ENCODE measurements around the gene PCDH11Y.
"Not testable (repeated sequence)": the region's sequence is repeated elsewhere in the genome, so short reads cannot be mapped to it uniquely, and the experiment has no call there.

PCDH11Y gene, protein sequence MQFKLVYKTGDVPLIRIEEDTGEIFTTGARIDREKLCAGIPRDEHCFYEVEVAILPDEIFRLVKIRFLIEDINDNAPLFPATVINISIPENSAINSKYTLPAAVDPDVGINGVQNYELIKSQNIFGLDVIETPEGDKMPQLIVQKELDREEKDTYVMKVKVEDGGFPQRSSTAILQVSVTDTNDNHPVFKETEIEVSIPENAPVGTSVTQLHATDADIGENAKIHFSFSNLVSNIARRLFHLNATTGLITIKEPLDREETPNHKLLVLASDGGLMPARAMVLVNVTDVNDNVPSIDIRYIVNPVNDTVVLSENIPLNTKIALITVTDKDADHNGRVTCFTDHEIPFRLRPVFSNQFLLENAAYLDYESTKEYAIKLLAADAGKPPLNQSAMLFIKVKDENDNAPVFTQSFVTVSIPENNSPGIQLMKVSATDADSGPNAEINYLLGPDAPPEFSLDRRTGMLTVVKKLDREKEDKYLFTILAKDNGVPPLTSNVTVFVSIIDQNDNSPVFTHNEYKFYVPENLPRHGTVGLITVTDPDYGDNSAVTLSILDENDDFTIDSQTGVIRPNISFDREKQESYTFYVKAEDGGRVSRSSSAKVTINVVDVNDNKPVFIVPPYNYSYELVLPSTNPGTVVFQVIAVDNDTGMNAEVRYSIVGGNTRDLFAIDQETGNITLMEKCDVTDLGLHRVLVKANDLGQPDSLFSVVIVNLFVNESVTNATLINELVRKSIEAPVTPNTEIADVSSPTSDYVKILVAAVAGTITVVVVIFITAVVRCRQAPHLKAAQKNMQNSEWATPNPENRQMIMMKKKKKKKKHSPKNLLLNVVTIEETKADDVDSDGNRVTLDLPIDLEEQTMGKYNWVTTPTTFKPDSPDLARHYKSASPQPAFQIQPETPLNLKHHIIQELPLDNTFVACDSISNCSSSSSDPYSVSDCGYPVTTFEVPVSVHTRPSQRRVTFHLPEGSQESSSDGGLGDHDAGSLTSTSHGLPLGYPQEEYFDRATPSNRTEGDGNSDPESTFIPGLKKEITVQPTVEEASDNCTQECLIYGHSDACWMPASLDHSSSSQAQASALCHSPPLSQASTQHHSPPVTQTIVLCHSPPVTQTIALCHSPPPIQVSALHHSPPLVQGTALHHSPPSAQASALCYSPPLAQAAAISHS (N-terminal part only)
- long read RNA-seq, result 0 reads

DNA sequence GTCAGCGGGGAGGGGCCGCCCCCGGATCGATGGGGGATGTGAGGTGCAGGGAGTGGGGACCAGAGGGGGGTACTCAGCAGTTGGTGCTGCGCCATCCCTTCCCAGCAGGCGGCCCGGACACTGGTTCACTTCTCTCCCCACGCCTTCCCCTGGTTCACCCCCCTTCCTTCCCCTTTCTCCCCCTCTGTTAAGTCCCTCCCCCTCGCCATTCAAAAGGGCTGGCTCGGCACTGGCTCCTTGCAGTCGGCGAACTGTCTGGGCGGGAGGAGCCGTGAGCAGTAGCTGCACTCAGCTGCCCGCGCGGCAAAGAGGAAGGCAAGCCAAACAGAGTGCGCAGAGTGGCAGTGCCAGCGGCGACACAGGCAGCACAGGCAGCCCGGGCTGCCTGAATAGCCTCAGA is at the start of gene PCDH11Y:
Gene PCDH11Y (plus strand): TSS at position 240 of the 400 bp plus-strand sequence. CDS start 56,804 bp downstream, outside the sequence.
- not testable (repeated sequence) for H3K27ac ChIP-seq (replicated peaks); H3K4me3 ChIP-seq (replicated peaks; ENCODE audit: insufficient read depth, low read length); H3K27me3 ChIP-seq (ENCODE audit: insufficient read depth, poor library complexity, severe bottlenecking); DNase-seq (ENCODE audit: low read depth in 1 of 2, low spot score in 1 of 2)

DNA sequence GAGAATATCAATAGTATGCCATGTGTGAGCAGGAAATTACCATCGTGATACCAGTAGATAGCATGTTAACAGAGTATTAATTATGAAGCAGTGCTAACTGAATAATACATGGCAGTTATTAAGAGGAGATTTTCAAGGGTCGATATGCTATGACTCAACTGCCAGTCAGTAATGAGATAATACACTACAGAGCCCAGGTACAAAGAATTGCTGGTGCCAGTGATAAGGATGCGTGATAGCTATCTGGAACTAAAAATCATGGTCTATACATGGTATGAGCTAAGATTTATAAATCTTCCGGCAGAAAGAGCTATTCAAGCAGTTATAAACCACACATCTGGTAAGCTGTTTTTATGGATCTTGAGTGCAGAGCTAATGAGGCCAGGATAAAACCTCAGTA is 32.2 kb upstream of the PCDH11Y start:
- not testable (repeated sequence) for H3K27ac ChIP-seq (replicated peaks); DNase-seq (ENCODE audit: low read depth in 1 of 2, low spot score in 1 of 2); H3K27me3 ChIP-seq (ENCODE audit: insufficient read depth, poor library complexity, severe bottlenecking); H3K4me3 ChIP-seq (replicated peaks; ENCODE audit: insufficient read depth, low read length)

DNA sequence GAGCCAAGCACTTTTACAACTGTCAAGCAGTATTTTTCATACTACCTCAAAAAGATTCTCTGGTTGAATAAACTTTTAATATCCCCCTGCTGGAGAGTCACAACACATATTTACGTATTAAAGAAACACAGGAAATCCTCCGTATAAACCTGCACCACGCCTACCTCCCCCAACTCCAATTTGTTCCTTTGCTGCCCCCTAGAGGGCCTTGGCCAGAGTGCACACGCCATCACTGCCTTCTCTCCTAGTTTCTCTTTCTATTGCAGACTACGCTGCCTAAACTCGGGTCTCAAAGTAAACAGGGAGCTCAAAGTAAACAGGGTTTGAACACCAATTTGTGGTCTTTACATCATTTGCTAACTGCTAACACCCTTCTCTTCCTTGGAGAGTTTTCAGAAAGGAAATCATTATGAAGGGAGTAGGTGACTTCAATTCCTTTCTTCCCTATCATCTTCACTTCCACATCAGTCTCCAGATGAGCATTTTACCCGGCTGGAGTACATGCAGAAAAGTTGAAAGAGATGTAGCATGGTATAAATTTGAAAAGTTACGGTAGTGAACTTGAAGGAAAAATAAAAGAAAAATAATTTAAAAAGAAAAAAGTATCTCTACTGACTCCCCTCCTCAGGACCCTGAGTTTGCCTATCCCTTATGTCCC is 8.2 kb upstream of the PCDH11Y start:
- not testable (repeated sequence) for H3K4me3 ChIP-seq (replicated peaks; ENCODE audit: insufficient read depth, low read length); H3K27me3 ChIP-seq (ENCODE audit: insufficient read depth, poor library complexity, severe bottlenecking); DNase-seq (ENCODE audit: low read depth in 1 of 2, low spot score in 1 of 2); H3K27ac ChIP-seq (replicated peaks)

DNA sequence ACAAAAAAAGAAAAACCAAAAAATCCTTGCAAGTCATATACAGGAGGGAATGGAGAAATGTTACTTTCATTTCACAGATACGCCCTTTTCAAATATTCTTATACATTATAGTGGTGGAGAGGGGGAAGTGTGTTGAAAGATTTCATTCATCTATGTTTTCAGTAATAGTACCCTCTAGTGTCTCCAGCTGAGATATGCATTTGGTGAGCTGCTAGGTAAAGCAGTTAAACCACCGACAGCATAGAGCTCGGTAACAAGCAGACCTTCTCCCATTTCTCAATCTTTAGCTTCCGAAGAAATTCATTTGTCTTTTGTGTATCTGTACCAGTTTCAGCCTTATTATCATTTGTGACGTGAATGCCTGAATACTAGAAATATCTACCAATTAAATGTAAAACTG is 5.2 kb upstream of the PCDH11Y start:
- DNase-seq (ENCODE audit: low read depth in 1 of 2, low spot score in 1 of 2), result not testable (repeated sequence)

DNA sequence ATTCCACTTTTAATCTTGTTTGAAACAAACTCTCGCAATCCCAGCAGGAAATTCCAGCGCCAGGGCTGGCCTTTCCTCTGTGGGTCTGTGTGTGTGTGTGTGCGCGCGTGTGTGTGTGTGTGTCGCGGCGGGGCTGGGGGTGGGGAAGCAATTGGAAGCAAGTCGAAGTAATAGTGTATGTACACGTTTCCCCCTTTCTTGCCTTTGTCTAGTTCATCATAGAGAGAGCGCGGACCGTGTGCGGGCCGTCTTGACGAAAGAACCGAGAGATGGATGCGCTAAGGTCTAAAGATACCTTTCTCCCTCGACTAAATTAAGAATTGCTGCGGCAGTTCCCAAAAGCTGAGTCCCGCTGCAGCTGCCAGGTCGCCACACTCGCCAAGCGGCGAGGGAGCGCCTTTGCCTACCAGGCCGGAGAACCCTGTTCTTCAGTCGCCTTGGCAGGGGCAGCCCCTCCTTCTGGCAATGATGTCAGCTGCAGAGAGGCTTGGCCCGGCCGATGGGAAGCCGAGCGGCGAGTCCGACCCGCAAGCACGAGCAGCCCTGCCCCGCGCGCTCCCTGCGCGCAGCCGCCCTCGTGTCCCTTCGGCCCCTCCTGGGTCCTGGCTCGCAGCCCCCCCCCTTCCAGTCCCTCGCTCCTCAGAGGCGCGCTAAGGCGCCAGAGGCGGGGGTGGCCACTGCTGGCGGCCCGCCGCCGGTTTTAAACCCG is 2.5 kb downstream of the PCDH11Y start:
- not testable (repeated sequence) for H3K27ac ChIP-seq (replicated peaks); H3K4me3 ChIP-seq (replicated peaks; ENCODE audit: insufficient read depth, low read length); DNase-seq (ENCODE audit: low read depth in 1 of 2, low spot score in 1 of 2); H3K27me3 ChIP-seq (ENCODE audit: insufficient read depth, poor library complexity, severe bottlenecking)

More for the DNA sequence above, 5.2 kb upstream of the PCDH11Y start:
- not testable (repeated sequence) for H3K27ac ChIP-seq (replicated peaks); H3K27me3 ChIP-seq (ENCODE audit: insufficient read depth, poor library complexity, severe bottlenecking); H3K4me3 ChIP-seq (replicated peaks; ENCODE audit: insufficient read depth, low read length)

DNA sequence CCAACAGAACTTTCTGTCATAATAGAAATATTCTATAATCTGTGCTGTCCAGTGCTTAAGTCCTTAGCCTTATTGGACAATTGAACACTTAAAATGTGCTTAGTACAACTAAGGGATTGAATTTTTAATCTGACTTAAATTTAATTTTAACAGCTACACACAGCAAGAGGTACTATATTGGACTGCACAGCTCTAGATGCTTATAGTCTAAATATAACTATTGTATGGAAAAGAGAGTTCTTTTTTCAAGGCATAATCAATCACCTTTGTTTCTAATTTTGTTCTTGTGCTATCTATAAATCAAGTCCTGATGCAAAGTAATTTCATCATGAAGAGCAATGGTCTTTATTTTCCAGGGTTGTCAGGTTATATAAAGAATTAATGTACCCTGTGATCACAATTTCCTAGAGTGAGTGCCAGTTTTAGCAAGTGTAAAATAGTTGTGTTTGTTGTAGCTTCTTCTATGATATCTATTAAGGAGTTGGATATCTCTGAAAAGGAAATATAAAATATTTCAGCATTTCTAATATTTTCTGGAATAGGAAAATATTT is 39.0 kb downstream of the PCDH11Y start:
- not testable (repeated sequence) for H3K27me3 ChIP-seq (ENCODE audit: insufficient read depth, poor library complexity, severe bottlenecking); DNase-seq (ENCODE audit: low read depth in 1 of 2, low spot score in 1 of 2); H3K4me3 ChIP-seq (replicated peaks; ENCODE audit: insufficient read depth, low read length); H3K27ac ChIP-seq (replicated peaks)

DNA sequence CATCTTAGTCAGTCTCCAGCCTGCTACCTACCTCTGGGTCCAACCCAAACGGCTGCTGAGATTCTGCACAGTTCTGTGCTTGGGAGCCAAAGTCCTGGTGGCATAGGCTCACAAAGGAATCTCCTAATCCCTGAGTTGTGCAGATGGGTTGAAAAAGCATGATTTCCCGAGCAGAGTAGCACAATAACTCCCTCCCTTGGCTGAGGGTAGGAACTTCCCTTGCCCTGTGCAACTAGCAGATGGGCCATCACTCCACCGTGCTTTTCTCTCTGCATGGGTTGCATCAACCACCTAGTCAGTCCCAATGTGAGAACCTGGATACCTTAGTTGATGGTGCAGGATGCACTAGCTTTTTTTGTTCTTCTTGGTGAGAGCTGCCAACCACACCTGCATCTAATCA is 82.9 kb downstream of the PCDH11Y start:
- not testable (repeated sequence) for H3K4me3 ChIP-seq (replicated peaks; ENCODE audit: insufficient read depth, low read length); DNase-seq (ENCODE audit: low read depth in 1 of 2, low spot score in 1 of 2)

DNA sequence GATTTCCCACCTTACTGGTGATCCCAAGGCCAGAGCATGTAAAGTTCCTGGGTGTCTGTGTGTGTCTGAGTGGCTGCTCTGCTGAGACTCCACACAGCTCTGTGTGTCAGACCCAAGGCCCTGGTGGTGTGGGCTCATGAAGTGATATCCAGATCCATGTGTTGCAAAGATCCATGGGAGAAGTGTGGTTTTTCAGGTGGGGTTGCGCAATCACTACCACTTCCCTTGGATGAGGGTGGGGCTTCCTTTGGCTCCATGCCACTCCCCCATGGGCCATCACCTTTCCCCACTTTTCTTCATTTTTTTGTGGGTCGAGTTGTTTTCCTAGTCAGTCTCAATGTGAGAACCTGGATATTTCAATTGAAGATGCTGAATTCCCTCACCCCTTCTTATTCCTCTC is 182.9 kb downstream of the PCDH11Y start:
- not testable (repeated sequence) for H3K27ac ChIP-seq (replicated peaks); DNase-seq (ENCODE audit: low read depth in 1 of 2, low spot score in 1 of 2); H3K27me3 ChIP-seq (ENCODE audit: insufficient read depth, poor library complexity, severe bottlenecking)

More for the DNA sequence above, 82.9 kb downstream of the PCDH11Y start:
- H3K27ac ChIP-seq (replicated peaks); H3K27me3 ChIP-seq (ENCODE audit: insufficient read depth, poor library complexity, severe bottlenecking): not testable (repeated sequence)

DNA sequence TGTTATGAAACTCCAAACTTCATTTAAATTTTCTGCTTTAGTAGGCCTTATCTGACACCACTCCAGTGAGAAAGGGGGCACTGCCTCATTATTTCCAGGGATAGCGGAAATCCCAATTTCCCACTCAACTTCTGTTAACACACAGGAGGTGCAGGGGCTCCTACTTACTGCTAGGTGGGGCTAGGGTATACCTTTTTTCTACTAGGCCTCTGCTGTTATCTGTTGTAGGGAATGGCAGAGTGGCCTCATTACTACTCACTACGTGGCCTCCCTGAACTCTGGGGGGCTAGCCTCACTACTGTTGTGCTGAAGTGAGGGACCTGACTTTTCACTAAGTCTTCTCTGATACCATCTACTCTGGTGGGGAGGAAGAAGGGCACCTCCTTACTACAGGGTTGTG is 215.0 kb downstream of the PCDH11Y start:
- not testable (repeated sequence) for H3K4me3 ChIP-seq (replicated peaks; ENCODE audit: insufficient read depth, low read length); H3K27me3 ChIP-seq (ENCODE audit: insufficient read depth, poor library complexity, severe bottlenecking); H3K27ac ChIP-seq (replicated peaks); DNase-seq (ENCODE audit: low read depth in 1 of 2, low spot score in 1 of 2)

More for the DNA sequence above, 182.9 kb downstream of the PCDH11Y start:
- H3K4me3 ChIP-seq (replicated peaks; ENCODE audit: insufficient read depth, low read length), result not testable (repeated sequence)

DNA sequence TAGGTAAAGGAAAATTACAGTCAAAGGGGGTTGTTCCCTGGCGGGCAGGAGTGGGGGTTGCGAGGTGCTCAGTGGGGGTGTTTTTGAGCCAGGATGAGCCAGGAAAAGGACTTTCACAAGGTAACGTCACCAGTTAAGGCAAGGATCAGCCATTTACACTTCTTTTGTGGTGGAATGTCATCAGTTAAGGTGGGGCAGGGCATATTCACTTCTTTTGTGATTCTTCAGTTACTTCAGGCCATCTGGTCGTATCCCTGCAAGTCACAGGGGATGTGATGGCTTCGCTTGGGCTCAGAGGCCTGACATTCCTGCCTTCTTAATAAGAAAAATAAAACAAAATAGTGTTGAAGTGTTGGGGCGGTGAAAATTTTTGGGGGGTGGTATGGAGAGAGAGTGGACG is 324.8 kb downstream of the PCDH11Y start:
- H3K27me3 ChIP-seq (ENCODE audit: insufficient read depth, poor library complexity, severe bottlenecking); DNase-seq (ENCODE audit: low read depth in 1 of 2, low spot score in 1 of 2); H3K4me3 ChIP-seq (replicated peaks; ENCODE audit: insufficient read depth, low read length); H3K27ac ChIP-seq (replicated peaks): not testable (repeated sequence)

DNA sequence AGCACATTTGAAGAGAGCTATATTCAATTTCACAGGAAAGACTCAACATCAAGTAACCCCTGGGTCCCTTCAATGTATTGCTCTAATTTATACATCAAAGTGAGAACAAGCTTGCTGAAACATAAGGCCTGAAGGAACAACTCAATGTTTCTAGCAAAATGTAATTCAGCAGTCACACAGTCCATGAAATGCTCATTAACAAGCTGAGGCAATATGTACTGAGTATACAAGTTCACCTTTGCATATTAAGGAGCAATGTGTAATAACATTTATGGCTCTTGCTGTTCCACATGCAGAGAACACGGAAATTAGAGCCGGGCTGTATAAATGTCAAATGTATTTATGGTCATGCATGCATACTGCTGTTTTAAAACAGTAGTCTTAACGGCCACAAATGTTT is 342.1 kb downstream of the PCDH11Y start:
- H3K4me3 ChIP-seq (replicated peaks; ENCODE audit: insufficient read depth, low read length); H3K27me3 ChIP-seq (ENCODE audit: insufficient read depth, poor library complexity, severe bottlenecking); DNase-seq (ENCODE audit: low read depth in 1 of 2, low spot score in 1 of 2); H3K27ac ChIP-seq (replicated peaks): not testable (repeated sequence)

DNA sequence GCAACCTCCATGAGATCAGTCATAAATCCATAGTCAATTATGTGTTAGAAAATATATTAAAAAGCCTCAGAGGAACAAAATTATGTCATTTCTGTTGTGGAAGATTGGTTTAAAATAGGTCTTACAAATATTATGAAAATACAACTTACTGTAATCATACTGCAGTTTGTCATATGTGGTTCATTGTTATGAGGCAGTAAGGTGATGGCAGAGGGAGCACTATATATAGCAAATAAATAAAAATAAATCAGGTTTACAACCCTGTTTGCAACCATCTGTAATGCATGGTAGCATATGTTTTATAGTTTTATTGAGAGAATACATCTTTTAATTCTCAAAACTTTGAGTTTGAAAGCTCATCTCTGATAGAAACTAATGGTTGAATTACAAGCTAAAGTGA is 543.6 kb downstream of the PCDH11Y start:
- H3K4me3 ChIP-seq (replicated peaks; ENCODE audit: insufficient read depth, low read length); H3K27ac ChIP-seq (replicated peaks); H3K27me3 ChIP-seq (ENCODE audit: insufficient read depth, poor library complexity, severe bottlenecking); DNase-seq (ENCODE audit: low read depth in 1 of 2, low spot score in 1 of 2): not testable (repeated sequence)

DNA sequence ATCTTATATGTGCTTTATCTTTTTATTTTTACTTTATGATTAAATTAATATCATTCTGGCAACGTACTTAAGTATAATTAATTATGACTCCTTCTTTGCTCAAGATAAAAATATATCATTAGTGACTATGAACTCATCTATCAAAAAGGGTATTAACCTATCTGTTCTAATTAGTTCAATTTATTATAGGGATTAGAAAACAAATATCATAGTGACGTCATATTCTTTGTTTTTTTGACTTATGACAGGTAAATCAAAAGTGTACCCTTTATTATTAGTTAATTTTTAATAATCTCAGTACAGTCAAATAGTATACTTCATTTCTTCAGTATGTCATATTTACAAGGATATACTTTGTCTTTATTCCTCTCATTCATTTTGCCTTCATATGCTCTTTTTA is 638.5 kb downstream of the PCDH11Y start:
- H3K4me3 ChIP-seq (replicated peaks; ENCODE audit: insufficient read depth, low read length); H3K27ac ChIP-seq (replicated peaks); H3K27me3 ChIP-seq (ENCODE audit: insufficient read depth, poor library complexity, severe bottlenecking); DNase-seq (ENCODE audit: low read depth in 1 of 2, low spot score in 1 of 2): not testable (repeated sequence)
